B cell (primary cell): Measurements from ENCODE around the gene TRHDE.

Experiments used
- CTCF ChIP-seq: fragments of 200-600 bp; IDR thresholded peaks from one replicate; pipeline ENCODE4 v1.8.0; 2022; ENCODE audit warnings: antibody characterized with exemption, mild to moderate bottlenecking
- EZH2 ChIP-seq: IDR thresholded peaks from 2 replicates; pipeline ENCODE4 v1.6.1; 2012; ENCODE audit warnings: borderline replicate concordance, low read depth, mild to moderate bottlenecking, moderate library complexity, low read length; ENCODE audit not compliant: insufficient read depth, poor library complexity, severe bottlenecking

- TF ChIP-seq CTCF, result no peak
- no peak for TF ChIP-seq EZH2
These were observed 15.4 kb upstream of the TRHDE start for GRCh38 chr12:72256725-72257124.
